Heart right ventricle (tissue), 16 donors: Measurements from ENCODE around the gene CSNK1A1. TPM values are rescaled to one million over a fixed set of nuclear protein-coding genes. Genes with fewer than 3 reads are reported as not detected.

Source experiments
- ATAC-seq, 8 donors: fragments of 200-7000 bp; cut with Tn5 transposase; one replicate each; pipeline ENCODE4 v1.9.1; 2020; ENCODE audit warnings: mild to moderate bottlenecking in 8 of 8, moderate library complexity in 8 of 8, moderate number of reproducible peaks in 1 of 8
- DNase-seq, 2 donors: peaks; one replicate each; pipeline ENCODE4 v3.0.0-alpha.2; 2020
- H3K27ac ChIP-seq, 10 donors: fragments of 200-600 bp; sonication (generic) in 2 of 10; one replicate each; pipeline versions ENCODE4 v1.5.0 to v1.8.0; 2020 to 2022; ENCODE audit warnings: mild to moderate bottlenecking in 3 of 10
- H3K27me3 ChIP-seq, 7 donors: fragments of 200-600 bp; one replicate each; pipeline ENCODE4 v1.8.0; 2021 to 2022; ENCODE audit warnings: mild to moderate bottlenecking in 2 of 7
- H3K36me3 ChIP-seq, 9 donors: fragments of 200-600 bp; sonication (generic) in 1 of 9; one replicate each; pipeline versions ENCODE4 v1.5.0 to v1.8.0; 2020 to 2022; ENCODE audit warnings: mild to moderate bottlenecking in 2 of 9
- H3K4me1 ChIP-seq, 9 donors: fragments of 200-600 bp; sonication (generic) in 1 of 9; one replicate each; pipeline versions ENCODE4 v1.5.0 to v1.8.0; 2020 to 2022; ENCODE audit warnings: mild to moderate bottlenecking in 4 of 9
- H3K4me3 ChIP-seq, 10 donors: fragments of 200-600 bp; sonication (generic) in 2 of 10; one replicate each; pipeline versions ENCODE4 v1.5.0 to v1.8.0; 2020 to 2022; ENCODE audit warnings: mild to moderate bottlenecking in 7 of 10, moderate library complexity in 2 of 10
- H3K9me3 ChIP-seq, 11 donors: fragments of 200-600 bp in 10 of 11; sonication (generic) in 2 of 11; one replicate each; pipeline versions ENCODE4 v1.5.0 to v1.8.0; 2013 to 2022; ENCODE audit warnings: mild to moderate bottlenecking in 2 of 11, control low read depth in 1 of 11, moderate library complexity in 1 of 11
- WGBS, 2 donors: extraction: QIAGEN DNeasy Blood & Tissue Kit; methylation state at CpG; one replicate each; pipeline ENCODE4 v1.1.7; 2013; ENCODE audit warnings: inconsistent platforms in 1 of 2; 5-methylcytosine and 5-hydroxymethylcytosine counted together
- intact Hi-C, 10 donors: fragments of 100-400 bp; cut with DNase I; formaldehyde crosslinking; loops; one replicate each; pipeline versions ENCODE4 v1.11.1 to v1.14.2; 2022
- polyA plus RNA-seq, 2 donors: library from polyadenylated mRNA; stranded (reverse); fragments of 200-250 nt; gene quantifications; one replicate each; pipeline ENCODE4 v1.2.3, GENCODE V29; 2013
- total RNA-seq, 10 donors: library from RNA; stranded (reverse); fragmentation: NEBNext Ultra II Directional in 3 of 10; extraction: Animal tissue kit (Norgen Biotek cat#: 25700) in 3 of 10; gene quantifications; one replicate each; pipeline versions ENCODE4 v1.2.1 to v1.2.4, GENCODE V29; 2021 to 2023
- TF ChIP-seq, protein P1 (sequence below), 9 donors: fragments of 200-600 bp; sonication (generic) in 2 of 9; IDR thresholded peaks; one replicate each; pipeline versions ENCODE4 v1.5.0 to v1.8.0; 2021 to 2022; ENCODE audit warnings: antibody characterized with exemption in 9 of 9, mild to moderate bottlenecking in 5 of 9, moderate library complexity in 1 of 9
- donor health status: Arrhythmogenic right ventricular cardiomyopathy.
- donor health status: ischemic (EF 13 %, LVEDD 7.1; RV severe dilation, severe dysfunction).
- donor health status: healthy with polysubstance abuse.
- donor health status: DM: no; HTN: yes; CAD: no.
- donor health status: DM: no; HTN: no; CAD: no.
- donor health status: ischemic (EF 25% LVEDD 6.9; RV normal size, moderate dysfunction).
- donor health status: ischemic (EF 25% LVEDD 5.7; RV mildly dilated, moderate dysfunction).
- donor health status: healthy.
- donor health status: DM: yes; HTN: yes; CAD: no.
- donor health status: Ischemic cardiomyopathy.
- donor health status: ischemic (EF 35%, LVEDD 5.7; RV mildly dilated, moderate dysfunction).
- donor health status: nonischemic (EF 11% LVEDD 7.7; RV severe dilation, severe dysfunction).
- donor health status: DM: yes; HTN: yes; CAD: no.
- donor health status: PGD.
- donor health status: ischemic (EF 29% LVEDD 5.4; RV normal size, mild dysfunction).
- donor health status: nonischemic (EF 23%, LVEDD 6.1; RV moderate dilation, normal function).

CSNK1A1 gene
- total and polyA plus RNA-seq, 12 donors: 47.9 to 363 (median 212) TPM

DNA sequence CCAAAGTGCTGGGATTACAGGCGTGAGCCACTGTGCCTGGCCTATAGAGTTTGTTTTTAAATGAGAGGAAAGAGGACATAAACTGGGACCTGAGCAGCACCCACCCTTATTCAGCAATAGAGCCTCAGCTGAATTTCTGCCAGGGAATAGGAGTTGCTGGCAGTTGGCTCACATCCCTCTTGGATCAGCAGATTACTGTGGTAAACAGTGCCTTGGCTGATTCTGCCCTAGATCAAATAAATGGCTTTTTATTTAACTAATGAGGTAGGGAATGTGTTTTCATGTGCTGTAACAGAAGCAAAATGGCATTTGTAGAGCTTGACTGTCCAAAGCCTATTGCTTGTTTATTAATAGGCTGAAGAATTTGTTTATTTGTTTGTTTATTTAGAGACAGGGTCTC lies 32.2 kb upstream of the CSNK1A1 start:
- peak in 1 of 2 donors; percentile 34 for DNase-seq
- peaks cover 0 to 12% (median 0%) of the 10 kb centered on the region in 7 donors for H3K27me3 ChIP-seq
- peak overlapping the region; percentile 68 to 96 (median 90) for H3K27ac ChIP-seq
- TF ChIP-seq, protein P1, sequence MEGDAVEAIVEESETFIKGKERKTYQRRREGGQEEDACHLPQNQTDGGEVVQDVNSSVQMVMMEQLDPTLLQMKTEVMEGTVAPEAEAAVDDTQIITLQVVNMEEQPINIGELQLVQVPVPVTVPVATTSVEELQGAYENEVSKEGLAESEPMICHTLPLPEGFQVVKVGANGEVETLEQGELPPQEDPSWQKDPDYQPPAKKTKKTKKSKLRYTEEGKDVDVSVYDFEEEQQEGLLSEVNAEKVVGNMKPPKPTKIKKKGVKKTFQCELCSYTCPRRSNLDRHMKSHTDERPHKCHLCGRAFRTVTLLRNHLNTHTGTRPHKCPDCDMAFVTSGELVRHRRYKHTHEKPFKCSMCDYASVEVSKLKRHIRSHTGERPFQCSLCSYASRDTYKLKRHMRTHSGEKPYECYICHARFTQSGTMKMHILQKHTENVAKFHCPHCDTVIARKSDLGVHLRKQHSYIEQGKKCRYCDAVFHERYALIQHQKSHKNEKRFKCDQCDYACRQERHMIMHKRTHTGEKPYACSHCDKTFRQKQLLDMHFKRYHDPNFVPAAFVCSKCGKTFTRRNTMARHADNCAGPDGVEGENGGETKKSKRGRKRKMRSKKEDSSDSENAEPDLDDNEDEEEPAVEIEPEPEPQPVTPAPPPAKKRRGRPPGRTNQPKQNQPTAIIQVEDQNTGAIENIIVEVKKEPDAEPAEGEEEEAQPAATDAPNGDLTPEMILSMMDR (IDR thresholded peaks at IDR 0.05): no peak
- ATAC-seq: peak in 5 of 8 donors; percentile 2 to 26 (median 16)
- no peaks in the 10 kb centered on the region for H3K9me3 ChIP-seq
- H3K4me3 ChIP-seq: no peak overlapping the region
- peaks cover 18 to 70% (median 51%) of the 10 kb centered on the region in 9 donors for H3K4me1 ChIP-seq
- H3K36me3 ChIP-seq: no peaks in the 10 kb centered on the region
- 46 to 57% methylated on average over 1 of the region's 1 CpG for WGBS, 2 donors
- intact Hi-C loops: no loop called here

DNA sequence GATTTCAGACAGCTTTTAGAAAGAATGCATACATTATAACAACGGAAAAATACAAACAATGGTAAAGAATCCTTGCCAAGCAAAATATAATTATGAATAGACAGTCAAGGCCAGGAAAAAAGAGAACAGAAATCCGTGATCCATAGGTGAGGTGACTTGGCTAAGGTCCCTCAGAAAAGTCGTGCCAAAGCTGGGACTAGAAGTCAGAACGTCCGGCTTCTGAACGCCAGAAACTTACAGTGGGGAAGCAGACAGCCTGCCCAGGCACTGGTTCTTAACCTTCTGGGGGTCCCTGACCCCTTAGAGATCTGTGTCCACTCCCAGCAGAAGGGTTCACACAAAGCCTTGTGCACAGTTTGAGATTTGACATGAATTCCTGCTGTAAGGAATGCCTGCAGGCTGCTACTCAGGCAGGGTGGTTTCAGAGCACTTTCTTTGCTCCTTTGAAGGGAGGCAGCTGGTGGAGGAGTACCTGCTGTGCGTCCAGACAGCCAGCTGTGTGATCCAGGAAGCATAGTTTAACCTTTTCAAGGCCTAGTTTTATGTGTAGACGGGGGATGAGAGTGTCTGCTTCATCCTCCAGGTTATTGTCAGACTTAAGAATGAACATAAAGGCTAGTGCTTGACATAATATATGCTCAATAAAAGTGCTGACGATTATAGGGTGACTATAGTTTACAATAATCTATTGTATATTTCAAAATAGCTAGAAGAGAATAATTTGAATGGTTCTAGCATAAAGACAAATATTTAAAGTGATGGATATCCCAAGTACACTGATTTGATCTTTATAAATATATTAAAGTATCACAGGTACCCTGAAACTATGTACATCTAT lies 30.9 kb upstream of the CSNK1A1 start:
- no peaks in the 10 kb centered on the region for H3K9me3 ChIP-seq
- TF ChIP-seq, protein P1 (IDR thresholded peaks at IDR 0.05): no peak
- intact Hi-C loops: no loop called here
- peak overlapping the region; percentile 85 to 97 (median 93) for H3K27ac ChIP-seq
- peak; percentile 3 to 35 (median 19) for ATAC-seq
- H3K36me3 ChIP-seq: no peaks in the 10 kb centered on the region
- peak overlapping the region; percentile 14 to 83 (median 60) for H3K4me3 ChIP-seq
- peaks cover 0 to 12% (median 0%) of the 10 kb centered on the region in 7 donors for H3K27me3 ChIP-seq
- peak in 1 of 2 donors; percentile 46 for DNase-seq
- peaks cover 18 to 60% (median 47%) of the 10 kb centered on the region in 9 donors for H3K4me1 ChIP-seq
- WGBS, 2 donors: 25 to 26% methylated on average over 9 of the region's 9 CpGs

DNA sequence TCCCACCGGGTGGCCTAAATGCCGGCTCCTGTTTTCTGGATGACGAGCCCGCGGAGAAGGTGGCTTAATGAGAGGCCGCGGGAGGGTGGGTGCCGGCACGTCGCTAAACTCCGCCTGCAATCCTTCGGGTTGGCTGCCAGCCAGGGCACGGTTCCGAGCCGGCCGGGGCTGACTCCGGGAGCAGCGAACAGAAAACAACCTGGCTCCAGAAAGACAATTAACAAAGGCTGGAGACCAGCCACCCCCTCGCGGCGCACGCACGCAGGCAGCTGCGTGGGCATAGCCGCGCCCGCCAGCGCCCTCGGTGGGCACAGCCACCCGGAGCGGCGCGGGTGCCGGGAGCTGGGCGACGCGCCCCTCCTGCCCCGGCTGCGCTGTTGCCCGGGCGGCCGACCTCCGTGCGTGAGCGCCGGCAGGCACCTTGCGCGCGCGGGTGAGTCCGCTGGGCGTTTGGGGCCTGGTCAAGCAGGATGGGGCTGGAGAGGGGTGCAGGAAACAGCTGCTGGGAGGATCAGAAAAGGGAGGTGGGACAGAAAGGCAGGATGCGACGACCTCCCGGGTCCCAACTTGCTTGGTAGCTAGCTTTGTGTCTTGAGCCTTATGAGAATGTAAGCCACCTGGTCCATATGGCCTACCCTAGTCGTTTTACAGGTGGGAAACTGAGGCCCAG lies 30.1 kb upstream of the CSNK1A1 start, which contains the start of gene ARHGEF37:
Gene ARHGEF37 (plus strand): TSS at position 307 of the 670 bp plus-strand sequence. CDS start 16,272 bp downstream, outside the sequence.
- TF ChIP-seq, protein P1 (IDR thresholded peaks at IDR 0.05): peak in 1 of 9 donors; percentile 15
- WGBS, 2 donors: 1% methylated on average over 51 to 56 of the region's 56 CpGs
- DNase-seq: peak; percentile 95 to 96
- Histone ChIP-seq H3K9me3 (no peaks in the 10 kb centered on the region), H3K27ac (peak within 1 kb of the TSS; percentile 85 to 97 (median 93)), H3K4me3 (peak within 1 kb of the TSS; percentile 14 to 83 (median 60)), H3K27me3 (peaks cover 0 to 12% (median 0%) of the 10 kb centered on the region in 7 donors), H3K36me3 (no peaks in the 10 kb centered on the region), H3K4me1 (peaks cover 18 to 52% (median 40%) of the 10 kb centered on the region in 9 donors)
- intact Hi-C loops: no loop called here
- peak; percentile 84 to 93 (median 89) for ATAC-seq

DNA sequence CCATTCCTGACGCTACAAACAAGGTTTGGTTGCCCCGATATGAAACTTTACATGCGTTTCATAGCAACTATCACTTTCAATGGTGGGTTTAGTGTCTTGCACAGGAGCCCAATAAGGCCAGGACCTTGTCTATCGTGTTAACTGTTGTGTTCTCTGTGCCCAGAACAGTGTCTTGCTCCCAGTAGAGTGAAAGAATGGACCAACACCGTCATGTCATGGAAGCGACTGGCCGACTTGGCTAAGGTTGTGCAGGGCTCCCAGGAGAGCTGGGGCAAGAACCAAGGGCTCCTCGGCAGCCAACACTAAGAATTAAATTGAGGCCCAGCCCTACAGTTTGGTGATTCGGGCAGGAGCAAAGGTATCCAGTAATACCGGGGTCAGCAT lies 29.6 kb upstream of the CSNK1A1 start:
- intact Hi-C loops: no loop called here
- H3K4me1 ChIP-seq: peaks cover 18 to 52% (median 40%) of the 10 kb centered on the region in 9 donors
- peak in 6 of 8 donors; percentile 11 to 51 (median 28) for ATAC-seq

More for the DNA sequence above, 29.6 kb upstream of the CSNK1A1 start:
- TF ChIP-seq, protein P1 (IDR thresholded peaks at IDR 0.05): no peak
- Histone ChIP-seq H3K9me3 (no peaks in the 10 kb centered on the region), H3K27me3 (peaks cover 0 to 12% (median 0%) of the 10 kb centered on the region in 7 donors), H3K27ac (peak overlapping the region; percentile 85 to 97 (median 93)), H3K4me3 (peak overlapping the region; percentile 14 to 83 (median 60)), H3K36me3 (no peaks in the 10 kb centered on the region)
- peak in 1 of 2 donors; percentile 19 for DNase-seq
- WGBS, 2 donors: 17 to 23% methylated on average over 10 of the region's 10 CpGs
